A673 (cell line): ENCODE measurements around the gene RAB11FIP4. TPM values are rescaled to one million over a fixed set of nuclear protein-coding genes. Genes with fewer than 3 reads are reported as not detected.

Source experiments
- BruUV-seq: library from RNA; stranded (reverse); fragments of 400-500 nt; replicated peaks from 2 replicates; lab custom pipeline; 2021; lab: Mats Ljungman, UMichigan
- CTCF ChIA-PET: fragments of 300-600 bp; sonication (Branson Sonifier 250); formaldehyde crosslinking; loops from one replicate; lab custom pipeline; 2022; ENCODE audit warnings: antibody characterized with exemption; lab: Charles Lee
- POLR2A ChIA-PET: fragments of 300-600 bp; sonication (Branson Sonifier 250); formaldehyde crosslinking; loops from one replicate; lab custom pipeline; 2022; ENCODE audit warnings: antibody characterized with exemption; ENCODE audit not compliant: low non-redundant PET; lab: Charles Lee
- DNase-seq: peaks from one replicate; pipeline ENCODE4 v3.0.0-alpha.2; 2015; ENCODE audit warnings: low spot score
- H3K27ac ChIP-seq: fragments of 200-600 bp; sonication (generic); 2 replicates; pipeline ENCODE4 v1.5.1; 2016; ENCODE audit warnings: mixed run types, low read depth, mild to moderate bottlenecking, mixed read lengths, antibody characterized with exemption, low read length; ENCODE audit not compliant: poor library complexity, severe bottlenecking
- H3K27me3 ChIP-seq: fragments of 200-600 bp; sonication (generic); replicated peaks from 2 replicates; pipeline ENCODE4 v1.6.1; 2017; ENCODE audit warnings: mixed run types, low read depth, mild to moderate bottlenecking, mixed read lengths, antibody characterized with exemption, low read length; ENCODE audit not compliant: insufficient read depth, poor library complexity
- H3K36me3 ChIP-seq: fragments of 200-600 bp; sonication (generic); 2 replicates; pipeline ENCODE4 v1.6.1; 2016; ENCODE audit warnings: mixed run types, mild to moderate bottlenecking, mixed read lengths, antibody characterized with exemption, low read length; ENCODE audit not compliant: insufficient read depth, poor library complexity, severe bottlenecking
- H3K4me1 ChIP-seq: fragments of 200-600 bp; sonication (generic); 2 replicates; pipeline ENCODE4 v1.6.1; 2017; ENCODE audit warnings: mixed run types, mild to moderate bottlenecking, mixed read lengths, antibody characterized with exemption, low read length; ENCODE audit not compliant: insufficient read depth, poor library complexity, severe bottlenecking
- H3K4me3 ChIP-seq: fragments of 200-600 bp; sonication (generic); 2 replicates; pipeline ENCODE4 v1.5.1; 2016; ENCODE audit warnings: low read depth, mixed run types, mild to moderate bottlenecking, mixed read lengths, low read length; ENCODE audit not compliant: poor library complexity, severe bottlenecking
- H3K9me3 ChIP-seq: fragments of 200-600 bp; sonication (generic); 2 replicates; pipeline ENCODE4 v1.6.1; 2016; ENCODE audit warnings: mixed run types, low read depth, mild to moderate bottlenecking, mixed read lengths, antibody characterized with exemption, low read length; ENCODE audit not compliant: poor library complexity, severe bottlenecking
- EZH2 ChIP-seq: fragments of 200-600 bp; sonication (generic); IDR thresholded peaks from 2 replicates; pipeline ENCODE4 v1.6.1; 2017; ENCODE audit warnings: borderline replicate concordance, low read depth, mild to moderate bottlenecking, mixed read lengths, antibody characterized with exemption, low read length; ENCODE audit not compliant: poor library complexity, severe bottlenecking
- intact Hi-C: fragments of 100-400 bp; cut with micrococcal nuclease; formaldehyde crosslinking; loops from one replicate; pipeline ENCODE4 v1.10.0; 2022; ENCODE audit not compliant: unreplicated experiment
- total RNA-seq: library from RNA; stranded (reverse); gene quantifications from 2 replicates; pipeline ENCODE4 v1.2.3, GENCODE V29; 2021
- TF ChIP-seq, protein P1 (sequence below): fragments of 300-800, 200-600 bp; sonication (generic); conservative IDR thresholded peaks from 2 replicates; pipeline ENCODE4 v1.5.1; 2017; ENCODE audit warnings: low read depth, mild to moderate bottlenecking, antibody characterized with exemption, low read length, moderate library complexity, mixed read lengths

Gene RAB11FIP4
- total RNA-seq, 1 experiment from 2014 or later: 2.4 TPM

- Histone ChIP-seq H3K9me3 (no peaks in the 10 kb centered on the region), H3K27me3 (no peaks in the 10 kb centered on the region), H3K4me1 (no peaks in the 10 kb centered on the region), H3K36me3 (no peaks in the 10 kb centered on the region), H3K27ac (no peak overlapping the region), H3K4me3 (no peak overlapping the region)
- intact Hi-C loops: no loop called here
- BruUV-seq: no TSS peak
- DNase-seq: no peak
- POLR2A ChIA-PET: no interaction called here
- CTCF ChIA-PET: no interaction called here
- TF ChIP-seq, protein P1, sequence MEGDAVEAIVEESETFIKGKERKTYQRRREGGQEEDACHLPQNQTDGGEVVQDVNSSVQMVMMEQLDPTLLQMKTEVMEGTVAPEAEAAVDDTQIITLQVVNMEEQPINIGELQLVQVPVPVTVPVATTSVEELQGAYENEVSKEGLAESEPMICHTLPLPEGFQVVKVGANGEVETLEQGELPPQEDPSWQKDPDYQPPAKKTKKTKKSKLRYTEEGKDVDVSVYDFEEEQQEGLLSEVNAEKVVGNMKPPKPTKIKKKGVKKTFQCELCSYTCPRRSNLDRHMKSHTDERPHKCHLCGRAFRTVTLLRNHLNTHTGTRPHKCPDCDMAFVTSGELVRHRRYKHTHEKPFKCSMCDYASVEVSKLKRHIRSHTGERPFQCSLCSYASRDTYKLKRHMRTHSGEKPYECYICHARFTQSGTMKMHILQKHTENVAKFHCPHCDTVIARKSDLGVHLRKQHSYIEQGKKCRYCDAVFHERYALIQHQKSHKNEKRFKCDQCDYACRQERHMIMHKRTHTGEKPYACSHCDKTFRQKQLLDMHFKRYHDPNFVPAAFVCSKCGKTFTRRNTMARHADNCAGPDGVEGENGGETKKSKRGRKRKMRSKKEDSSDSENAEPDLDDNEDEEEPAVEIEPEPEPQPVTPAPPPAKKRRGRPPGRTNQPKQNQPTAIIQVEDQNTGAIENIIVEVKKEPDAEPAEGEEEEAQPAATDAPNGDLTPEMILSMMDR: no peak
- TF ChIP-seq EZH2: no peak
Observed at GRCh38 chr17:31490019-31490650, 98.7 kb downstream of the RAB11FIP4 start.

DNA sequence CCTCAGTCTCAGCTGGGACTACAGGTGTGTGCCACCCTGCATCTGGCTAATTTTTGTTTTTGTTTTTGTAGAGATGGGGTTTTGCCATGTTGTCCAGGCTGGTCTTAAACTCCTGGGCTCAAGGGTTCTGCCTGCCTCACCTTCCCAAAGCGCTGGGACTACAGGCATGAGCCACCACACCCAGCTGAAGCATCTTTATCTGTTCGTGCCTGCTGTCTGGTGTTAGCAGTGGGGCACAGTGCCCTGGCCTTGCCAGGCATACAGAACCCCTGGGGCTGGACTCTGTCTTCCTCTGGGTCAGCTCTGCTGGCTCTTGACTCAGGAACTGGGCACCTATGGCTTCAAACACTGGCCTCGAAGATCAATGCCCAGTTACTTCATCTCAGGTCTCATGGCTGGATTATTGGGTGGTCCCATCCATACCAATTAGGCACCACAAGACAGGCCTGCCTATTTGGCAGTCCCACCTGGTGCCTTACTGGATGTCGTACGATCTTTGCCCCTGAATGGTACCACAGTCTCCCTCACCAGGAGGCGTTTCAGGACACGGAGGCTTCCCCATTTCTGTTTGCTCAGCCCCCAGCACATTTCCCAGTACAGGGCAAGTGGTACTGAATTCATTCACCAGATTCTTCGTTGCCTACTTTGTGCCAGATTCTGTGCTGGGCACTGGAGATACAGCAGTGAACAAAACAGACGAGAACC is 99.3 kb downstream of the RAB11FIP4 start:
- TF ChIP-seq, protein P1: no peak
- no peak for TF ChIP-seq EZH2
- no peak overlapping the region for H3K4me3 ChIP-seq
- no peaks in the 10 kb centered on the region for H3K27me3 ChIP-seq
- H3K9me3 ChIP-seq: no peaks in the 10 kb centered on the region
- no peak for DNase-seq
- intact Hi-C loops: no loop called here
- ChIA-PET CTCF (no interaction called here), POLR2A (no interaction called here)
- no peaks in the 10 kb centered on the region for H3K36me3 ChIP-seq
- no peaks in the 10 kb centered on the region for H3K4me1 ChIP-seq
- BruUV-seq: no TSS peak
- no peak overlapping the region for H3K27ac ChIP-seq

DNA sequence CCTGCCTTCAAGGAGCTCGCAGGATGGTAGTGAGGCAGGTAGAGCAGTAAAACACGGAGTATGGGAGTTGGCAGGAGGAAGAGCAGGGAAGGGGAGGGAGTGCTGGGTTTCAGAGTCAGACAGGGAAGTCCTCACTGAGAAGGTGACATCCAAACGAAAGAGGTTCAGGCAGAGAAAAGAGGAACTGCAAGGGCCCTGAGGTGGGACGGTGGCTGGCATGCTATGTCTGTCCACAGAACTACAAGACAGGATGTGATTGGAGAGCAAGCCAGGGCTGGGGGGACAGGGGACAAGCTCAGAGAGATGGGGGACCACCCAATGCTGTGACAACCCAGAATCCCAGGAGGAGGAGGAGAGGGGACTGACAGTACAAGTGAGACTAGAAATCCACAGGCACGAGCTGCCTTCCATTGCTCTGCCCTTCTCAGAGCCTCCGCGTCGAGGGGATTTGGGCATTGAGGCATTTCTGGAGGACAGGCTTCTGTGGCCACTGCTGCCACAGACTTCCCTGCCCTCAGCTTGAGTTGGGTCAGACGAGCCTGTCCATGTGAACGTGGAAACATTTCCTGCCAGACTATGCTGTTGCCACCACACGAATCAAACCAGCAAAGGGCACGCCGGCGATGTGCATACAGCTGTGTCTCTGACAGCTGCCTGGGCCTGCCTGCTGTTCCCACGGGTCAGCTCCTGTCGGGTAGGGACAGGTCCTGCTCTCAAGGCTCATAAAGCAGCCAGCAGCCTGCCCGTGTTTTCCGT is 100.1 kb downstream of the RAB11FIP4 start:
- Histone ChIP-seq H3K27ac (no peak overlapping the region), H3K4me1 (no peaks in the 10 kb centered on the region), H3K36me3 (no peaks in the 10 kb centered on the region), H3K27me3 (no peaks in the 10 kb centered on the region), H3K9me3 (no peaks in the 10 kb centered on the region), H3K4me3 (no peak overlapping the region)
- intact Hi-C loops: no loop called here
- CTCF ChIA-PET: no interaction called here
- POLR2A ChIA-PET: no interaction called here
- no peak for DNase-seq
- TF ChIP-seq EZH2: no peak
- TF ChIP-seq, protein P1: no peak
- BruUV-seq: no TSS peak
